H1 (cell line): ENCODE data around the gene CTAG2. TPM values are rescaled to one million over a fixed set of nuclear protein-coding genes. Genes with fewer than 3 reads are reported as not detected.

Experiments
- ATF2 ChIP-seq: IDR thresholded peaks from 2 replicates; pipeline ENCODE4 v1.6.1; 2012; ENCODE audit warnings: low read length, inconsistent platforms
- EP300 ChIP-seq, 2 experiments: IDR thresholded peaks; 1 replicate in 1 of 2; 2 replicates in 1 of 2; pipeline ENCODE4 v1.6.1; 2011 to 2012; ENCODE audit warnings: low read depth in 2 of 2, low read length in 2 of 2, mild to moderate bottlenecking in 2 of 2, borderline replicate concordance in 1 of 2, inconsistent platforms in 1 of 2, moderate library complexity in 1 of 2
- EZH2 ChIP-seq: fragments of 200-600 bp; sonication (generic); IDR thresholded peaks from 2 replicates; pipeline ENCODE4 v1.7.1; 2012; ENCODE audit warnings: low read depth, mild to moderate bottlenecking, moderate library complexity, low read length, inconsistent platforms; ENCODE audit not compliant: severe bottlenecking
- POLR2A ChIP-seq, 2 experiments: IDR thresholded peaks; 1 replicate in 1 of 2; 2 replicates in 1 of 2; pipeline ENCODE4 v1.6.1; 2011; ENCODE audit warnings: low read depth in 2 of 2, low read length in 2 of 2, mild to moderate bottlenecking in 2 of 2; ENCODE audit errors: control extremely low read depth in 1 of 2
- polyA plus RNA-seq, 7 experiments: library from polyadenylated mRNA; depleted of rRNA in 3 of 7; stranded (reverse) in 5 of 7; unstranded in 2 of 7; fragments of >200 nt in 5 of 7; fragments of 200-250 nt in 2 of 7; gene quantifications; 1 replicate in 5 of 7; 2 replicates in 1 of 7; 4 replicates in 1 of 7; pipeline versions ENCODE4 v1.2.1 to v1.2.3, GENCODE V29; 2011 to 2013; ENCODE audit warnings: missing spikeins in 2 of 7, mixed read lengths in 2 of 7
- total RNA-seq: library from RNA; stranded (reverse); fragmentation: NEBNext Ultra II Directional; extraction: Animal tissue kit (Norgen Biotek cat#: 25700); gene quantifications from 2 replicates; pipeline ENCODE4 v1.2.1, GENCODE V29; 2021

CTAG2 gene
- total and polyA plus RNA-seq, 2 of the 8 experiments (the other 6 are each of a cell fraction or from before 2014, with no cell fraction given), result not detected

GRCh38 chrX:154607370-154607769 is 46.0 kb downstream of the CTAG2 start (continued):
- no peak for TF ChIP-seq ATF2
- no peak for TF ChIP-seq POLR2A (IDR thresholded peaks at IDR 0.05; ENCODE audit: control extremely low read depth in 1 of 2, low read depth in 2 of 2, low read length in 2 of 2)
- TF ChIP-seq EP300 (IDR thresholded peaks at IDR 0.05; ENCODE audit: borderline replicate concordance in 1 of 2, low read depth in 2 of 2, low read length in 2 of 2), result no peak
- TF ChIP-seq EZH2, result no peak
